NCI-H510A (cell line): ENCODE results near the gene AFG1L.
"Not testable (repeated sequence)": the region's sequence is repeated elsewhere in the genome, so short reads cannot be mapped to it uniquely, and the experiment has no call there.

Experiments used
- DNase-seq: peaks from one replicate; lab custom pipeline; 2025; lab: John Stamatoyannopoulos, UW

The AFG1L gene

GRCh38 chr6:108353853-108354252 is 59.0 kb downstream of the AFG1L start:
- DNase-seq: no peak

GRCh38 chr6:108355120-108355519 is 60.3 kb downstream of the AFG1L start:
- DNase-seq: no peak

DNA sequence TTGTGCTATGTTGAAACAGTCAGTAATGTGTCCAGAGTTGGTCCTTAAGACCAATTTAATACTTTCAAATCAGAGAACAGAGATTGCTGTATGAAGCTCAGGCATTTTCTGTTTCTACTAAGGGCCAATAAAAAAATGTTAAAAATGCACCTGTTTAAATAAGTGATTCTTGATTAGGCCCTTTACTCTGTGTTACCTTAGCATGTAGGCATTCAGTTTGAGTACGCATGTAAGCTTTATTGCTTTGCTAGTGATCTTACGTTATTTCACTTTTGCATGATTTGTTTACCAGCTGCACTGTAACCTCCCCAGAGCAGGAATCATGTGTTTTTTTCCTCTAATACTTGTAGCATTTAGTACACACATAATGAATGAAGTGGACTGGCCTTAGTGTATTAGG is 61.0 kb downstream of the AFG1L start:
- DNase-seq: no peak

DNA sequence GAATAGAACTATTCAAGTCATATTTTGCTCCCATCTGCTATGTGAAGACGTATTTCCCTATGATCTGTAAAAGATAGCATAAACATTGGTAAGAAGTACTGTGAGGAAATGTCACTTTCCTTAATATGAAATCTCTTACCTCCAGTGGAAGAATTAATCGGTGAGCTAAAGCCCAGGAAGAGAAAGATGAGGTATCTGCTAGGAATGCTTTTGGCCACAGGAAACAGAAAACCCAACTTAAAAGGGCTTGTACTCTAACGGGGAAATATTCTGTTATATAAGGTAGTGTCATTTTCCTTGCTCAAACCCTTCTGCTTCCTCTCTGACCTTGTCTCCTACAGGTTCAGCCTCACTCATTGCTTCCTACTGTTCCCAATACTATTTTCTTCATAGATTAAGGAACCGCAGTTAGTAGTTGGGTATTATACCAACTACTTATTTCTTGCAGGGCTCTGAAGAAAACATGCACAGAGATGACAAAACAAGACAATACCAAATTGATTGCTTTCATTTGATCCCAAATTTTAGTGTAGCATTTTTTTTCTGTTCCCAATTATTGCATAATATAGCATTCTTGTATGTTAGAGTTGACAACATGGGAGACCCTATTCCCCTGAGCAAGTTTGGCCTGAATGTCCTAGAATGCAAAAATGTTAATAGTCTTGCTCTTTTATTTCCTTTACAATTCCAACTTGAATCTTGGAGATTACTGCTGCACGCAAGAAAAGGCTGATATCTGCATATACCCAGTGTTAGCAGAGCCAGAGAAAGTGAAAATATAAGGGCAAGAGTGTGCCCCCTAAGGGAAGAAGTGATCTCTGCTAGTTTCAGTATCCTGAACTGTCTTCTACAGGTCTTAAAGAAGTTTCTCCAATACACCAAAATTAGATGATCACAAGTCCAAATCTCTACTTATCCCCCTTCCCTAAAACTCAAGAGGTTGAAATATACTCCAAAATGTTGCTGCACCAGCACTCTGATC is 65.3 kb downstream of the AFG1L start:
- no peak for DNase-seq

- no peak for DNase-seq
Observed at GRCh38 chr6:108360919-108361311, 66.1 kb downstream of the AFG1L start.

DNA sequence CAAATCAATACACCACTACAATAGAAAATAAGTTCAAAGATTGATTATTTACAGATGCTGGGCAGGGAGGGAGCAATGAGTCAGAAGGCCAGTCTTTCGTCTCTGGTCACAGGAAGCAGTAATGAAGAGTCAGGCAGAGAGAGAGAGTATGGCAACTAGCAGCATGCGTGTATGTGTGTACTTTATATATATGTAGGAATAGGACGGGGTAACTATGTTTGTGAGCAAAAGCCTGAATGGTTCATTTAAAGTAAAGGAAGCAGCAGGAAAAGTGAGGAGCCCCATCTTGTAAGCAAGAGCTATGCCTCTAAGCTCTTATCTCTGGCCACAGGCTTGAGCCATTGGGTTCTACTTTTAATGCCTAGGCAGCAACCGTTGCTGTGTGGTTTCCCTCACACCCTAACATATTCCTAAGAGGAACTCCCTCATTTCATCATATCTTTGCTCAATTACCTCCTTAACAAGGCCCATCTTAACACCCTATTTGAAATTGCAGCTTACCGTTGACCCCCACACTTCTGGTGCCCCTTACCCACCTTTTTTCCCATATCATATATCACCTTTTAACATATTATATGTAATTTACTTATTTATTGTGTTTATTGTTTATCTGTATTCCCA is 66.6 kb downstream of the AFG1L start:
- DNase-seq: no peak

- no peak for DNase-seq
Observed at GRCh38 chr6:108362455-108362854, 67.6 kb downstream of the AFG1L start.

DNA sequence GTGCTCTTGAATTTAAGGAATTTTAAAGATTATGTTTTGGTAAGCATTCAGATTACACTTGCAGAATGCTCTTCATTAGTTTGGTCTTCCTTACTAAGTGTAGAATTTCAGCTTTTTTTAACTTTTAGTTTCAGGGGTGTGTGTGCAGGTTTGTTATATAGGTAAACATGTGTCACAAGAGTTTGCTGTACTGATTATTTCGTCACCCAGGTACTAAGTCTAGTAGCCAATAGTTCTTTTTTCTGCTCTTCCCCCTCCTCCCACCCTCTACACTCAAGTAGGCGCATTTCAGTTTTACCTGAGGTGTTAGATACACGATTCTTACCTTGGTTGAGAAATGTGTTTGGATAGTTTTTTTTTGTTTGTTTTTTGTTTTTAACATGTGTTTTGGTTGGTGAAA is 68.3 kb downstream of the AFG1L start:
- DNase-seq: no peak

DNA sequence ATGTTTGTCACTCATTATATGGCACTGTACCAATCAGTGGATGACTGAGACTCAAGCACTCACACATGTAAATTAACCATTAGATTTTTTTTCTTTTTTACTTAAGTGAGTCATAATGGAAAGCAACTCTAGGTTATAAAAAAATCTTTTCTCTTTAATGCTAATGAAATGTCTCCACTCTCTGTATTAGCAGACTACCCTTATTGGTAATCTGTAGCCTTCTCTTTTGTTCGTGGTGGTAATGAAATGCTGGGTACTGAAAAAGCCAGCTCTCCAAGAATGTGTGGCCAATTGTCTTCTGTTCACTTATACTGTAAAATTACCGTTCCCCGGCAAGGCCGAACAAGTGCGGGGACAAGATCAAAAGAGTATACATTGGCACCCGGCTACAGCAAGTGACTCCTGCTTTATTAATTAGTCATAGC is 69.0 kb downstream of the AFG1L start:
- DNase-seq: no peak

DNA sequence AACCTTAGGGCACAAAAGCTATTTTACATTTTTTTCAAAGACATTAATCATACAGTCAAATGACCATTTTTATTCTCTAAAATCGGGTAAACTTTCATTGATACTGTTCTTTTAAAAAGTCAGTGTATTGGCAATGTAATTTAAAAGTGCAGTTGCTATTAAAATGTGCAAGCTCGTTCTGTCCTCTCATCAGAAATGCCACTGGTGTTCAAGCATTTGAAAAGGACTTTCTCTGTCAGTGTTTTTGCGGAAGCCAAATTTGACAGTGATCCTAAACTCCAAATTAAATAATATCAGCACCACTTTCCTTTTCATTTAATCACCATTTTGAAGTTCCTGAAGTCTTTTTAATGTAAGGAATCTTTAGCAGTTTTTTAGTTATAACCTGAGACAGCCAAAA is 69.6 kb downstream of the AFG1L start:
- no peak for DNase-seq

- no peak for DNase-seq
Observed at GRCh38 chr6:108365478-108365877, 70.6 kb downstream of the AFG1L start.

- DNase-seq: no peak
Observed at GRCh38 chr6:108366236-108366635, 71.4 kb downstream of the AFG1L start.

DNA sequence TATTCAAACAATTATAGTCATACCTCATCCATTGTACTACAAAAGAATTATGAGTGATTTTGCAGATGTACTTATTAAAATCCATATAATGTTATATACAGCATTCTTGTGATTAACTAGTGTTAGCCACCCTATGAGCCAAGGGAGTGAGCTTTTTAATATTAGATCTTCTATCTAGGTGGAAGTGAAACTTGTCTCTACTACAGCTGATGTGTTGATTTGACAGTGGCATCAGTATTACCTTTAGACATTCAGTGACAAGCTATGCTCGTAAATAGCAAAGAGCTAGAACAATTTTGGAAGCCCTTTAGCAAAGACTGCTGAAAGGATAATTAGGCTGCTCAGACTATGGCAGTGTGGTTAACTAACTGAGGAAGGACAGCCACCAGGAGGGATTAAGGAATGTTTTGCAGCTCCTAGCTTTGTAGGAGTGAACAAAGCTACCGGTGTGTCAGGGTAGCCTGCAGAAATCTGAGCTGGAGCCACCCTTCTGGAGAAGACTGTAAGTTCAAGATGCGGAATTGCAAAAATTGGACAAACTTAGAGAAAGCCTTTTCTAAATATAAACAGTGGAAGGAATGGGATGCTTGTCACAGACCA is 73.7 kb downstream of the AFG1L start:
- DNase-seq: no peak

DNA sequence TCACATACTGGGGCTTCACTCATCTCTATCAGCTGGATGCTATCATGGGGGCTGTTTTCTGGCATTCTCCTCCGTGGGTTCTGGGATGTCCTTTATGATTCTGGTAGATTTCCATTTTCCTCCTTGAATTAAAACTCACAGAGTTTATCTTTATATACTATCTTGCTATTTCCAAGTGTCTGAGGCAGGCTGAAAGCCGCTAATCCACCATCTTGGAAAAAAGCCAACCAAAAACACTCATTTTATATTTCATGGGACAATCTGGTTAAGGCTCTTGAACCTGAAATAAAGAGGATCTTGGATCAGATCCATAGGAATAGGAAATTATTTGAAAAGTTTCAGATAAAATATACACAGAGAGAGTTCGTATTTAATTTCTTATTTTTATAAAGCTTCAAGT is 86.0 kb downstream of the AFG1L start:
- no peak for DNase-seq

DNA sequence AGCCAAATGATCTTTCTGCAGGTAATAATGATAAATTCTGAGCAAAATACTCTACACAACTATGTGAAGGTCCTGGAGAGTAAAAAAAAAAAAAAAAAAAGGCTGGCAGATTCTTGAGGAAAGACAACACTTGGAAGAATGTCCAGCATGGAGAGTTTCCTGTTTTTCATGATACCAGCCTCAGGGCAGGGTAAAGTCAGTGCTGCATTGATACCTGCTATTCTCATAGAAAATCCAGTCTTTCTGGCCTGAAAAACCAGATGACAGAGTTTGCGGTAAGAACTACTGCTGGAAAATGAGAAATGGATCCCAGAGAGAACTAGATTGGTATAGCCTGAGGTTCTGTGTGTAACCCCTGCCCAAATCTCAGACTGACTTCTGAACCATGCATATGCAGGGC is 89.1 kb downstream of the AFG1L start:
- DNase-seq: no peak

DNA sequence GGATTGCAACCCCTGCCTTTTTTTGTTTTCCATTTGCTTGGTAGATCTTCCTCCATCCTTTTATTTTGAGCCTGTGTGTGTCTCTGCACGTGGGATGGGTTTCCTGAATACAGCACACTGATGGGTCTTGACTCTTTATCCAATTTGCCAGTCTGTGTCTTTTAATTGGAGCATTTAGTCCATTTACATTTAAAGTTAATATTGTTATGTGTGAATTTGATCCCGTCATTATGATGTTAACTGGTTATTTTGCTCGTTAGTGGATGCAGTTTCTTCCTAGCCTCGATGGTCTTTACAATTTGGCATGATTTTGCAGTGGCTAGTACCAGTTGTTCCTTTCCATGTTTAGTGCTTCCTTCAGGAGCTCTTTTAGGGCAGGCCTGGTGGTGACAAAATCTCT is 94.3 kb downstream of the AFG1L start:
- DNase-seq: not testable (repeated sequence)

DNA sequence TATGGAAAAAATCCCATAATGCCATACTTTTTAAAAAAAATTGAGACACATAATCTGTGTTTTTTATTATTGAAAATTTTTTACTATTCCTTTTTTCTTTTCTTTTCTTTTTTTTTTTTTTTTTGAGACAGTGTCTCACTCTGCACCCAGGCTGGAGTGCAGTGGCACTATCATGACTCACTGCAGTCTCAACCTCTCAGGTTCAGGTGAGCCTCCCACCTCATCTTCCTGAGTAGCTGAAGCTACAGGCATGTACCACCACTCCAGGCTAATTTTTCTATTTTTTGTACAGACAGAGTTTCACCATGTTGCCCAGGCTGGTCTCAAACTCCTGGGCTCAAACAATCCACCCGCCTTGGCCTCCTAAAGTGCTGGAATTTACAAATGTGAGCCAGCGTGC is 100.4 kb downstream of the AFG1L start:
- no peak for DNase-seq

- no peak for DNase-seq
Observed at GRCh38 chr6:108403236-108403635, 108.4 kb downstream of the AFG1L start.

DNA sequence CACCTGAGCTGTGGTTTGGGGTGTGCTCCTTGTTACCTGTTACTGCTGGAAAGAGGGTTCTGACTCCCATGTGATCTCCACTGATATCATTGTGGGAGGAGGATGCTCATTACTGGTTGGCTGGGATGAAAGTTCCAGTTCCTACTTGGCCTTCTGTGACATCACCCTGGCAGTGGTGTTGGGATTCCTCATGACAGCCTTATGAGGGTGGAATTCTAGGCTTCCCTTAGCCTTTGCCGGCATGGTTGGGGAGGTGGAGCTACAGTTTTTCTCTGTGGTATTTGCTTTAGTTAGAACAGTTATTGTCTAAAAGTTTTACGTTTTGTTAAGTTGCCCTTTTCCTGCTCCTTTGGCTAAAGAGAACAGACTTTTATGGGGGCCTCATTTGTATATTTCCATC is 112.1 kb downstream of the AFG1L start:
- DNase-seq: no peak

DNA sequence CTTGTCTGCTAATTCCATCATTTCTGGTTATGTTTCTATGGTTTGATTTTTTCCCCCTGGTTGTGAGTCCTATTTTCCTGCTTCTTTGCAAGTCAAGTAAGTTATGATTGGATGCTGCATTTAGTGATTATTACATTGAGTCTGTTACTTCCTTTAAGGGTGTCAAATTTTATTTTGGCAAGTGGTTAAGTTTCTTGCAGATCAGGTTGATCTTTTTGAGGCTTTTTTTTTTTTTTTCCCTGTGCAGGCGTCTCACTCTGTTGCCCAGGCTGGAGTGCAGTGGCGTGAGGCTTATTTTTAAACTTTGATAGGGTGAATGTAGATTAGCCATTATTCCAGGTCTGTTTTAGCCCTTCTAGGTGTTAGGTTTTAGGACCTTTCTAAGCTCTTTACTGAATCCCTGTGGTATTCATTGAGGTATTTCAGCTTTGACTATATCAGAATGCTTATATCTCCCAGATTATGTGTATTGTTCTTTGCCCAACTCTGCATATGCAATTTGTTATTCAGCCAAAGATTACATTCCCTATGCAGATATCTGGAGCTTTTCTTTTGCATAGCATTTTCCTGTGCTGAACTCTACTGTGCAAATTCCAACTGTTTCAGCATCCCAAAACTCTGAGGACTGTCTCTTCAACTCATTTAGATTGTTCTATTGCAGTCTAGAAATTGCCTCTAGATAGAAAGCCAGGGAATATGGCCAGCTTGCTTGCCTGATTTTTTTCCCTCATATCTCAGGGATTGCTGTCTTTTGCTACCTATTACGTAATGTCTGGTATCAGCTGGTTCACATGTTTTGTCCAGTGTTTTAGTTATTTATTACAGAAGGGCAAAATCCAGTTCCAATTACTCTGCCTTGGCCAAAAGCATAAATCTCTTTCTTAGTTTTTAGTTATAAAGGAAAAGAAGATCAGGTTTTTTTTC is 113.3 kb downstream of the AFG1L start:
- DNase-seq: no peak

GRCh38 chr6:108408861-108409260 is 114.0 kb downstream of the AFG1L start:
- DNase-seq: no peak
